Activated T-helper 17 cell treated with anti-CD3 and anti-CD28 coated beads, Interleukin-2, amount 50 U/mL, for 72 hours (primary cell): Measurements from ENCODE around the gene CD74. TPM values are rescaled to one million over a fixed set of nuclear protein-coding genes. Genes with fewer than 3 reads are reported as not detected.

ENCODE experiments used
- ATAC-seq: fragments of 150-1000 bp; cut with Tn5 transposase; replicated peaks from 2 replicates; pipeline ENCODE4 v1.10.0; 2021; ENCODE audit warnings: mild to moderate bottlenecking, moderate library complexity
- H3K27ac Mint-ChIP-seq: one replicate; pipeline ENCODE4 v1.8.0; 2022; ENCODE audit warnings: mixed read lengths
- H3K27me3 Mint-ChIP-seq: one replicate; pipeline ENCODE4 v1.8.0; 2022; ENCODE audit warnings: mixed read lengths
- H3K36me3 Mint-ChIP-seq: one replicate; pipeline ENCODE4 v1.8.0; 2022; ENCODE audit warnings: low read depth, mild to moderate bottlenecking, mixed read lengths
- H3K4me1 Mint-ChIP-seq: one replicate; pipeline ENCODE4 v1.8.0; 2022; ENCODE audit warnings: mixed read lengths
- H3K4me3 Mint-ChIP-seq: one replicate; pipeline ENCODE4 v1.8.0; 2022; ENCODE audit warnings: mild to moderate bottlenecking, mixed read lengths
- H3K9me3 Mint-ChIP-seq: one replicate; pipeline ENCODE4 v1.8.0; 2022; ENCODE audit warnings: mixed read lengths
- total RNA-seq, 2 donors: library from RNA; stranded (reverse); gene quantifications; one replicate each; pipeline ENCODE4 v1.2.3, GENCODE V29; 2022

CD74 gene
- total RNA-seq, 2 donors from 2014 or later, result 265 to 629 TPM

GRCh38 chr5:150447188-150447587 is 34.5 kb upstream of the CD74 start:
- Mint-ChIP-seq H3K9me3 (no peaks in the 10 kb centered on the region), H3K27ac (peak overlapping the region; percentile 98), H3K36me3 (peaks cover 74% of the 10 kb centered on the region), H3K4me3 (peak overlapping the region; percentile 95), H3K27me3 (no peaks in the 10 kb centered on the region), H3K4me1 (peaks cover 30% of the 10 kb centered on the region)
- ATAC-seq, result no peak

- no peak for ATAC-seq
- peaks cover 77% of the 10 kb centered on the region for H3K36me3 Mint-ChIP-seq
- H3K4me3 Mint-ChIP-seq, result peak overlapping the region; percentile 95
- no peaks in the 10 kb centered on the region for H3K9me3 Mint-ChIP-seq
- H3K27ac Mint-ChIP-seq, result peak overlapping the region; percentile 40
- H3K4me1 Mint-ChIP-seq, result peaks cover 30% of the 10 kb centered on the region
- H3K27me3 Mint-ChIP-seq, result no peaks in the 10 kb centered on the region
Observed at GRCh38 chr5:150446583-150446982, 33.9 kb upstream of the CD74 start.

DNA sequence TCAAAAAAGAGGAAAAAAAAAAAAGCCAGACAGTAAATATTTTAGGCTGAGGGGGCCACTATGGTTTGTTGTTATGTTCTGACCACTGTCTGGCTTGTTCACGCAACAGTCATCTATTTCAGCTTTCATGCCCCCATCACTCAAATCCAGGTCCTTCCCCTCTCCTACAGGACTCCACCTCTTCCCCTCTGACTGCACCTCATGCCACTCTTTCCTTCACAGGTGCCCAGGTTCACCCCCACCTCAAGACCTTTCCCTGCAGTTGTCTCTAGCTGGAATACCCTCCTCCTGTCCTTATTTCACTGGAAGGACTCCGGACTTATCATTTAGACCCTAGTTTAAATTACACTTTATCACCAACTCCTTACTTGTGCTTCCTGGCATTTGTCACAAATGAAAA is 33.4 kb upstream of the CD74 start:
- H3K4me1 Mint-ChIP-seq, result peaks cover 30% of the 10 kb centered on the region
- H3K27me3 Mint-ChIP-seq, result no peaks in the 10 kb centered on the region
- peaks cover 82% of the 10 kb centered on the region for H3K36me3 Mint-ChIP-seq
- peak overlapping the region; percentile 40 for H3K27ac Mint-ChIP-seq
- peak overlapping the region; percentile 95 for H3K4me3 Mint-ChIP-seq
- no peaks in the 10 kb centered on the region for H3K9me3 Mint-ChIP-seq
- no peak for ATAC-seq

DNA sequence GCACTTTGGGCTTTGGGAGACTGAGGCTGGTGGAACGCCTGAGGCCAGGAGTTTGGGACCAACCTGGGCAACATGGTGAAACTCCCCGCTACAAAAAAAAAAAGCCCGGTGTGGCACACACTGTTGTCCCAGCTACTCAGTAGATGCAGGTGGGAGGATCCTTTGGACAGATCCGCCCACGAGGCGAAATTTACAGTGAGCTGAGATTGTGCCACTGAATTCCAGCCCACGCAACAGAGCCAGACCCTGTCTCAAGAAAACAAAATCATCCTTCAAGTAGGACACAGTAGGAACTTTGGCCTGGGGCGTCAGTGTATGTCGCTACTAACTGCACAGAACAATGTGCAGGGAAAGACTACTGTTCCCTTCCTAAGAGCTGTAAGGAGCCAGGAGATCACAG is 32.1 kb upstream of the CD74 start:
- H3K4me1 Mint-ChIP-seq, result peaks cover 30% of the 10 kb centered on the region
- no peaks in the 10 kb centered on the region for H3K9me3 Mint-ChIP-seq
- no peak overlapping the region for H3K4me3 Mint-ChIP-seq
- H3K27ac Mint-ChIP-seq, result no peak overlapping the region
- no peak for ATAC-seq
- peaks cover 85% of the 10 kb centered on the region for H3K36me3 Mint-ChIP-seq
- no peaks in the 10 kb centered on the region for H3K27me3 Mint-ChIP-seq

DNA sequence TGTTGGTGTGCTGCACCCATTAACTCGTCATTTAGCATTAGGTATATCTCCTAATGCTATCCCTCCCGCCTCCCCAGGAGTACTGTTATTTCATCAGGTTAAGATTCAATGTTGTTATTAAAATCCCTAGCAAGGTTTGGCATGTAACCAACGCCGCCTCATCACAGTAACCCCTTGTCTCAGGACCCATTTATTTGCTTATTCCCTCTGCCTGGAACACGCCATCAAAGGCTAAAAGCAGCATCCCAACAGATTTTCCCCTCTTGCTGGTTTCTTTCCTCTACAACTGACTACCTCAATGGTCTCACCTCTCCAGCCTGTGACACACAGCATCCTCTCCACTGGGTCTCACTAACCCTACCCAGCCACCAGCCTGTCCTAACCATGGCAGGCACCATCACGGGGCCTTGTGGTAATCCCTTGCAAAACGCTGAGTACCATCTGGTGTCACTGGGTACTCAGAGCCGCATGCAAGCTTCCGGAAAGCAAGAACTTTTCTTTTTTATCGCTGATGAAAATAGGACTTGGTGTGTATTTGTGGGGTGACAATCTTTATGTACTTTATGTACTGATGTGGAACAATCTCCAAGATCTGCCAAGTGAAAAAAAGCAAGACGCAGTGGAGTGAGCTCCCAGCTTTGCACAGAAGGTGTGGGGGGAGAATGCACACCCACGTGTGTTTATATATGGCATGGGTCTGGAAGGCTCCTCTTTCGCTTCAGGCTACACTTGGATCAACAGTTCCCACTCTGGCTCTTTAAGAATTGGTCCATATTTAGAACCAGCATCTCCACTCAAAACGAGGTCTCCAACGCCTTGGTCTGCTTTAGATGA is 30.7 kb upstream of the CD74 start:
- H3K27me3 Mint-ChIP-seq, result no peaks in the 10 kb centered on the region
- H3K9me3 Mint-ChIP-seq, result no peaks in the 10 kb centered on the region
- no peak overlapping the region for H3K27ac Mint-ChIP-seq
- no peak for ATAC-seq
- peaks cover 72% of the 10 kb centered on the region for H3K36me3 Mint-ChIP-seq
- H3K4me3 Mint-ChIP-seq, result no peak overlapping the region
- peaks cover 30% of the 10 kb centered on the region for H3K4me1 Mint-ChIP-seq

DNA sequence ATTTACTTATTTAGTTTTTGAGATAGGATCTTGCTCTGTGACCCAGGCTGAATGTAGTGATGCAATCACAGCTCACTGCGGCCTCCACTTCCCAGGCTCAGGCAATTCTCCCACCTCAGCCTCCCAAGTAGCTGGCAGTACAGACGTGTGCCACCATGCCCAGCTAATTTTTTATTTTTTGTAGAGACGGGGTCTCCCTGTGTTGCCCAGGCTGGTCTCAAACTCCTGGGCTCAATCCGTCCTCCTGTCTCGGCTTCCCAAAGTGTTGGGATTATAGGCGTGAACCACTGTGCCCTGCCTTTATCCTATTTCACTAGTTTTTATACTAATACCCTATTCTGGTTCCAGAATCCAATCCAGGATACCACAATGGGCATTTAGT is 30.0 kb upstream of the CD74 start:
- ATAC-seq, result no peak
- no peak overlapping the region for H3K4me3 Mint-ChIP-seq
- no peaks in the 10 kb centered on the region for H3K27me3 Mint-ChIP-seq
- no peaks in the 10 kb centered on the region for H3K9me3 Mint-ChIP-seq
- H3K4me1 Mint-ChIP-seq, result peaks cover 23% of the 10 kb centered on the region
- H3K36me3 Mint-ChIP-seq, result peaks cover 64% of the 10 kb centered on the region
- no peak overlapping the region for H3K27ac Mint-ChIP-seq

DNA sequence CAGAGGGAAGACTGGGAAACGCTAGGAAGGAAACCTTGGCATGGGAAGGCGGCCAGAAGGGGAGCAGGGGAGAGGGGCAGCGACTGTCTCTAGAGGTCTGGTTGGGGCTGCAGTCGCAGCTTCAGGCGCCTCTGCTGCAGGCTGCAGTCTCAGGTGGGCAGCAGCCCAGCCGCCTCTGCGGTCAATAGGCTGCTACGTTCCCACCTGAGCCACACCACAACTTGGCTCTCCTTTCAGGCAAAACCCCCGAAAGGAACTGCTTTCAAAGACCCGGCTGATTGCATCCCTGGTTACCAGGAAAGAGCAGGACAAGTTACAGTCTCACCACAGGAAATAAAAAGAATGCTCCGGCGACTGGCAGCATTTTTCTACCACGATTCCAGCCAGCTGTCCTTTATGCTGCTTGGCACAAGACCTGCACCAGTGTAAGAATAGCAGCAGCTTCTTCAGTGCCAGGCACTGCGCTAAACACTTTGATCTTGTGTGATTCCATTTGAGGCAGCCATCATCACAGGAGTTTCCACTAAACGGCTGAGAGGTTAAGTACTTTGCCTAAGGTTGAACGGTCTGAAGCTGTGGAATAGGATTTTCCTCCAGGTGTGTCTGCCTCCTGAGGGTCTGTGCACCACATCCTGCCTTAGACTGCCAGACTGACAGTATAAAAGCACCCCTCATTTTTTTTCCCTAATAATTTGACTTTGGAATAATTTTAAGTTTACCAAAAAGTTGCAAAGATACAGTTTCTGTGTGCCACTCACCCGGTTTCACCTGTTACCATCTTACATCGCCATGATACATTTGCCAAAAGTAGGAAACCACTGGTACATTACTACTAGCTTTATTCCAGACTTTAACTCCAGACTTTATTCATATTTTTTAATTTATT is 29.3 kb upstream of the CD74 start:
- peaks cover 58% of the 10 kb centered on the region for H3K36me3 Mint-ChIP-seq

DNA sequence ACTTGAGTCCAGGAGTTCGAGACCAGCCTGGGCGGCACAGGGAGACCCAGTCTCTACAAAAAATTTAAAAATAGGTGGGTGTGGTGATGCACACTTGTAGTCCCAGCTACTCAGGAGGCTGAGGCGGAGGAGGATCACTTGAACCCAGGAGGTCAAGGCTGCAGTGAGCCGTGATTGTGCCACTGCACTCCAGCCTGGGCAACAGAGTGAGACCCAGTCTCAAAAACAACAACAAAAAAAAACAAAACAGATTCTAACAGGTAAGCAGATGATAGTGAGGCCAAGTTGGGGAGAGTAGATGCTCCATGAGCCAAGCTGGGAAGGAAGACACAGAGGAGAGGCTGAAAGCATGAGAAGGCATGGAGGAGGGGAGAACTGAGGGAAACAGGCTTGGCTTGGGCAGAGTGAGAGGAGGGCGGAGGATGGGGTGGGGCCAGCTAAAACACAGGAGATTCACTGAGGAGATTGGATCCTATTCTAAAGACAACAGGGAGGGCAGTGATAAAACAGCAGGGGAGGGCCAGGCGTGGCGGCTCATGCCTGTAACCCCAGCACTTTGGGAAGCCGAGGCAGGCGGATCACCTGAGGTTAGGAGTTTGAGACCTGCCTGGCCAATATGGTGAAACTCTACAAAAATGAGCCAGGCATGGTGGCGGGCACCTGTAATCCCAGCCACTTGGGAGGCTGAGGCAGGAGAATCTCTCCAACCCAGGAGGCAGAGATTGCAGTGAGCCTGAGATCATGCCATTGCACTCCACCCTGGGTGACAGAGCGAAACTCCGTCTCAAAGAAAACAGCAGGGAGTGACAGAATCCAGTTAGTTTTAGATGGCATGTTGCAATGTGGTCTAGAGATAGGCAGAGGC is 28.5 kb upstream of the CD74 start:
- H3K9me3 Mint-ChIP-seq, result no peaks in the 10 kb centered on the region
- peaks cover 15% of the 10 kb centered on the region for H3K4me1 Mint-ChIP-seq
- H3K27ac Mint-ChIP-seq, result peak overlapping the region; percentile 49
- peaks cover 49% of the 10 kb centered on the region for H3K36me3 Mint-ChIP-seq
- no peak for ATAC-seq
- no peak overlapping the region for H3K4me3 Mint-ChIP-seq
- no peaks in the 10 kb centered on the region for H3K27me3 Mint-ChIP-seq

More for the DNA sequence above, 29.3 kb upstream of the CD74 start:
- Mint-ChIP-seq H3K27ac (peak overlapping the region; percentile 49), H3K9me3 (no peaks in the 10 kb centered on the region), H3K4me3 (no peak overlapping the region), H3K4me1 (peaks cover 19% of the 10 kb centered on the region), H3K27me3 (no peaks in the 10 kb centered on the region)
- ATAC-seq, result no peak

DNA sequence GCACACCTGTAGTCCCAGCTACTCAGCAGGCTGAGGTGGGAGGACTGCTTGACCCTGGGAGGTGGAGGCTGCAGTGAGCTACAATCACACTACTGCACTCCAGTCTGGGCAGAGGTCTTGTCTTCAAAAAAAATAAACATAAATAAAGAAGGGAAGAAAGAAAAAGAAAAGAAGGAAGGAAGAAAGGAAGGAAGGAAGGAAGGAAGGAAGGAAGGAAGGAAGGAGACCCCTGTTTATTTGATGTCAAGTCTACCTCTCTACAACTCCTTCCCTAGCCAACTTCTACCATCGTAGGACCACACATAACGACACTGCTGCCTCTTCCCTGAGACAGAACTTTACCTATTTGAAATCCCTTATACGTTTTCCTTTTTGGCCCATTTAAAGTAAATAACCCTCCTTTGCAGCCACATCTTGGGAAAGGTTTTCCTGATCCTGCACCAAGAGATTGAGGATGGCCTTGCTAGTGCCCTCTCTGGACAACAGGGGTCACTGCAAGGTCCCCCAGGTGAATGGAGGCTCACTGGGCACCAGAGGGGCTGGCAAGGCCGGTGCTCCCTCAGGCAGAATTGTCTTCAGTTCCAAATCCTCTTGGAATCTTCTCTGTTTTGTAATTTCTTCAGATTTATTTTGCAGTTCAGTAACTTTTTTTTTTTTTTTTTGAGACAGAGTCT is 26.3 kb upstream of the CD74 start:
- peaks cover 14% of the 10 kb centered on the region for H3K4me1 Mint-ChIP-seq
- H3K36me3 Mint-ChIP-seq, result peaks cover 28% of the 10 kb centered on the region
- no peak for ATAC-seq
- H3K27ac Mint-ChIP-seq, result no peak overlapping the region
- no peak overlapping the region for H3K4me3 Mint-ChIP-seq
- H3K9me3 Mint-ChIP-seq, result no peaks in the 10 kb centered on the region
- H3K27me3 Mint-ChIP-seq, result no peaks in the 10 kb centered on the region

- H3K4me1 Mint-ChIP-seq, result peaks cover 8% of the 10 kb centered on the region
- ATAC-seq, result peak; percentile 97
- peak overlapping the region; percentile 56 for H3K4me3 Mint-ChIP-seq
- H3K9me3 Mint-ChIP-seq, result no peaks in the 10 kb centered on the region
- H3K27ac Mint-ChIP-seq, result peak overlapping the region; percentile 88
- peaks cover 4% of the 10 kb centered on the region for H3K36me3 Mint-ChIP-seq
- H3K27me3 Mint-ChIP-seq, result no peaks in the 10 kb centered on the region
Observed at GRCh38 chr5:150436141-150436680, 23.5 kb upstream of the CD74 start.

DNA sequence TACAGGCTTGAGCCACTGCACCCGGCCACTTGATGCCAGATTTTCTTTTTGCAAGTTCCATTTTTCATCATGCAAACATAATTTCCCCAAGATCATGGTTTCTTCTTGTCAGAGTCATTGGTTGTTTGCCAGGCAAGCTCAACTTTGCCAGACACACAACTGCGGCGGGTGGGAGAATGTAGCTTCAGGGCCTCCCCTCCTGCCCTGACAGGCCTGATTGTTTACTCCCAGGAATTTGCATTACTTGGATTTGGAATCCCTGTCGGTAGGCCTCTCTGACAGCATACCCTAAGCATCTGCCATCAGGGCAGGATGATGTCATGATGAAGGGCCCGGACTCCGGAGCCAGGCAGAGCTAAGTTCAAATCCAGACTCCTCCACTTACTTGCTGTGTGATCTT is 21.8 kb upstream of the CD74 start:
- H3K4me1 Mint-ChIP-seq, result peaks cover 8% of the 10 kb centered on the region
- no peak for ATAC-seq
- no peaks in the 10 kb centered on the region for H3K36me3 Mint-ChIP-seq
- H3K9me3 Mint-ChIP-seq, result no peaks in the 10 kb centered on the region
- peaks cover 1% of the 10 kb centered on the region for H3K27me3 Mint-ChIP-seq
- H3K4me3 Mint-ChIP-seq, result no peak overlapping the region
- no peak overlapping the region for H3K27ac Mint-ChIP-seq

DNA sequence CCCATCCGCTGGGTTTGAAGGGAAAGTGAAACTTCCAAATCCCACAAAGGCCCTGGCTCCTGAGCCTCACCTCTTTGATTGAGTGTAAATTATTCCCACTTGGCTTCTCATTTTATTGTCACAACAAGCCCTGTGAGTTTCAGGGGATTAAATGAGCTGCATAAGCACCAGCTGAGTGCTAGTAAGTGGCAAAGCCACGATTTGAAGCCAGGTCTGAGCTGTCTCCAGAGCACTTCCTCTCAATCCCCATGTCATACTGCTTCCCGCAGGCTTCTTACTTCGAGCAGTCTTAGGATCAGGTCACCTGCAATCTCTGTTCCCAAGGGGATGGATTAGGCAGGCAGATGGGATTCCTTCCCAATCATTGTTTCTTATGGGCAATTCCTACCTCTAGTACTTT is 18.9 kb upstream of the CD74 start:
- Mint-ChIP-seq H3K4me1 (peaks cover 8% of the 10 kb centered on the region), H3K4me3 (no peak overlapping the region), H3K27me3 (peaks cover 3% of the 10 kb centered on the region), H3K36me3 (no peaks in the 10 kb centered on the region), H3K9me3 (no peaks in the 10 kb centered on the region), H3K27ac (no peak overlapping the region)
- no peak for ATAC-seq

DNA sequence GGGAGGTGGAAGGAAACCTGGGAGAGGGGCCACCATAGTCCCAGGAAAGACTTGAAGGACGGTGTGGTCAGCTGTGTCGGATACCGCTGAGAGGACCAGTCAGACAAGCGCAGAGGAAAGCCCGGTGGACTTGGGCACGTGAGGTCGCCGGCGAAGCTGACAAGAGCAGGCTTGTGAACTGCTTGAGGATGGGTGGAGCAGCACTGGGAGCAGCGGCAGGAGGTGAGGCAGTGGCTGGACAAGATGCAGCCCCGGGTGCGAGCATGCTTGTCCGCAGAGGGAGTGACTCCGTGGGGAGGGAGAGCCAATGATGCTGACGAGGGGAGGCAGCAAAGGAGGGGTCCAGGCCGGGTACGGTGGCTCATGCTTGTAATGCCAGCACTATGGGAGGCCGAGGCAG is 18.3 kb upstream of the CD74 start:
- no peaks in the 10 kb centered on the region for H3K9me3 Mint-ChIP-seq
- no peaks in the 10 kb centered on the region for H3K36me3 Mint-ChIP-seq
- peaks cover 3% of the 10 kb centered on the region for H3K27me3 Mint-ChIP-seq
- H3K4me3 Mint-ChIP-seq, result no peak overlapping the region
- peaks cover 4% of the 10 kb centered on the region for H3K4me1 Mint-ChIP-seq
- ATAC-seq, result no peak
- no peak overlapping the region for H3K27ac Mint-ChIP-seq
